H9 (cell line): ENCODE data around the gene LONP2. TPM values are rescaled to one million over a fixed set of nuclear protein-coding genes. Genes with fewer than 3 reads are reported as not detected.

Experiments
- DNase-seq: peaks from one replicate; pipeline ENCODE4 v3.0.0-alpha.2; 2017
- H2AFZ ChIP-seq: one replicate; pipeline ENCODE4 v1.6.1; 2013; ENCODE audit warnings: mild to moderate bottlenecking, low read length, control low read depth, moderate library complexity
- H2AK5ac ChIP-seq: 2 replicates; pipeline ENCODE4 v1.6.1; 2013; ENCODE audit warnings: low read length, control low read depth, mixed read lengths; ENCODE audit not compliant: insufficient read length
- H2BK120ac ChIP-seq: one replicate; pipeline ENCODE4 v1.6.1; 2013; ENCODE audit warnings: low read depth, mild to moderate bottlenecking, low read length, control low read depth, inconsistent platforms; ENCODE audit not compliant: poor library complexity, severe bottlenecking
- H2BK12ac ChIP-seq: 2 replicates; pipeline ENCODE4 v1.6.1; 2013; ENCODE audit warnings: low read length, control low read depth, mixed read lengths, low read depth; ENCODE audit not compliant: insufficient read length
- H2BK15ac ChIP-seq: 2 replicates; pipeline ENCODE4 v1.6.1; 2013; ENCODE audit warnings: low read depth, low read length, control low read depth
- H2BK20ac ChIP-seq: one replicate; pipeline ENCODE4 v1.6.1; 2013; ENCODE audit warnings: low read depth, mild to moderate bottlenecking, low read length, control low read depth, inconsistent platforms; ENCODE audit not compliant: poor library complexity, severe bottlenecking
- H2BK5ac ChIP-seq: 2 replicates; pipeline ENCODE4 v1.6.1; 2013; ENCODE audit warnings: low read length, control low read depth, mixed read lengths; ENCODE audit not compliant: insufficient read length
- H3K14ac ChIP-seq: 2 replicates; pipeline ENCODE4 v1.6.1; 2013; ENCODE audit warnings: low read length, control low read depth; ENCODE audit not compliant: insufficient read depth
- H3K18ac ChIP-seq: 2 replicates; pipeline ENCODE4 v1.6.1; 2013; ENCODE audit warnings: low read depth, mild to moderate bottlenecking, mixed read lengths, low read length, control low read depth; ENCODE audit not compliant: insufficient read length
- H3K23ac ChIP-seq: 2 replicates; pipeline ENCODE4 v1.6.1; 2013; ENCODE audit warnings: low read length, control low read depth, mixed read lengths, low read depth; ENCODE audit not compliant: insufficient read length
- H3K23me2 ChIP-seq: 2 replicates; pipeline ENCODE4 v1.6.1; 2013; ENCODE audit warnings: low read depth, mild to moderate bottlenecking, mixed read lengths, low read length, control low read depth; ENCODE audit not compliant: insufficient read length, poor library complexity, severe bottlenecking
- H3K27ac ChIP-seq: 2 replicates; pipeline ENCODE4 v1.5.1; 2013; ENCODE audit warnings: low read length, control low read depth, mixed read lengths, low read depth; ENCODE audit not compliant: insufficient read length
- H3K27me3 ChIP-seq: 2 replicates; pipeline ENCODE4 v1.6.1; 2013; ENCODE audit warnings: low read length, control low read depth, inconsistent platforms; ENCODE audit not compliant: insufficient read depth
- H3K4ac ChIP-seq: 2 replicates; pipeline ENCODE4 v1.6.1; 2013; ENCODE audit warnings: low read depth, mild to moderate bottlenecking, control low read depth, inconsistent platforms, low read length, moderate library complexity
- H3K4me1 ChIP-seq: 2 replicates; pipeline ENCODE4 v1.6.1; 2013; ENCODE audit warnings: low read length, control low read depth, inconsistent platforms; ENCODE audit not compliant: insufficient read depth
- H3K4me2 ChIP-seq: 2 replicates; pipeline ENCODE4 v1.6.1; 2013; ENCODE audit warnings: low read length, control low read depth, mixed read lengths; ENCODE audit not compliant: insufficient read length, insufficient read depth
- H3K56ac ChIP-seq: 2 replicates; pipeline ENCODE4 v1.6.1; 2013; ENCODE audit warnings: low read depth, mild to moderate bottlenecking, mixed read lengths, low read length, control low read depth; ENCODE audit not compliant: insufficient read length
- H3K79me1 ChIP-seq: 2 replicates; pipeline ENCODE4 v1.6.1; 2013; ENCODE audit warnings: low read depth, mild to moderate bottlenecking, moderate library complexity, low read length, control low read depth, inconsistent platforms; ENCODE audit not compliant: insufficient read depth, poor library complexity, severe bottlenecking
- H3K79me2 ChIP-seq: 2 replicates; pipeline ENCODE4 v1.6.1; 2013; ENCODE audit warnings: low read length, control low read depth, inconsistent platforms; ENCODE audit not compliant: insufficient read depth
- H3K9ac ChIP-seq: 2 replicates; pipeline ENCODE4 v1.6.1; 2013; ENCODE audit warnings: low read length, control low read depth, mixed read lengths; ENCODE audit not compliant: insufficient read length; ENCODE audit errors: extremely low read depth
- H3K9me3 ChIP-seq: one replicate; pipeline ENCODE4 v1.6.1; 2013; ENCODE audit warnings: low read depth, low read length, inconsistent platforms; ENCODE audit not compliant: control insufficient read depth
- H3T11ph ChIP-seq: one replicate; pipeline ENCODE4 v1.6.1; 2013; ENCODE audit warnings: mild to moderate bottlenecking, low read length, control low read depth, inconsistent platforms
- H4K20me1 ChIP-seq: one replicate; pipeline ENCODE4 v1.6.1; 2013; ENCODE audit not compliant: control insufficient read depth, insufficient read length, insufficient read depth
- H4K5ac ChIP-seq: 2 replicates; pipeline ENCODE4 v1.6.1; 2013; ENCODE audit warnings: low read depth, mild to moderate bottlenecking, mixed read lengths, low read length, control low read depth; ENCODE audit not compliant: insufficient read length
- H4K8ac ChIP-seq: replicated peaks from 2 replicates; pipeline ENCODE4 v1.6.1; 2013; ENCODE audit warnings: low read length, control low read depth, mixed read lengths, low read depth; ENCODE audit not compliant: insufficient read length
- H4K91ac ChIP-seq: 2 replicates; pipeline ENCODE4 v1.6.1; 2013; ENCODE audit warnings: low read depth, mild to moderate bottlenecking, moderate library complexity, mixed read lengths, low read length, control low read depth; ENCODE audit not compliant: insufficient read length
- H3K27ac Mint-ChIP-seq, 3 experiments: 2 replicates in 2 of 3; 3 replicates in 1 of 3; pipeline ENCODE4 v1.8.0; 2020 to 2021; ENCODE audit warnings: mixed read lengths in 3 of 3, mild to moderate bottlenecking in 1 of 3, moderate library complexity in 1 of 3
- H3K27me3 Mint-ChIP-seq: 2 replicates; pipeline ENCODE4 v1.8.0; 2021; ENCODE audit warnings: low read depth, mild to moderate bottlenecking, moderate library complexity, mixed read lengths
- H3K36me3 Mint-ChIP-seq, 3 experiments: 2 replicates in 2 of 3; 3 replicates in 1 of 3; pipeline ENCODE4 v1.8.0; 2020 to 2021; ENCODE audit warnings: low read depth in 3 of 3, mixed read lengths in 3 of 3; ENCODE audit not compliant: insufficient read depth in 1 of 3
- H3K4me1 Mint-ChIP-seq, 2 experiments: 2 replicates each; pipeline ENCODE4 v1.8.0; 2020; ENCODE audit warnings: mixed read lengths in 2 of 2
- H3K4me3 Mint-ChIP-seq, 2 experiments: 2 replicates in 1 of 2; 3 replicates in 1 of 2; pipeline ENCODE4 v1.8.0; 2020 to 2021; ENCODE audit warnings: mild to moderate bottlenecking in 2 of 2, mixed read lengths in 2 of 2, moderate library complexity in 1 of 2
- H3K9me3 Mint-ChIP-seq, 2 experiments: 2 replicates in 1 of 2; 3 replicates in 1 of 2; pipeline ENCODE4 v1.8.0; 2020; ENCODE audit warnings: mild to moderate bottlenecking in 2 of 2, mixed read lengths in 2 of 2, moderate library complexity in 1 of 2
- WGBS: extraction: QIAGEN DNeasy Blood & Tissue Kit; methylation state at CpG from one replicate; pipeline ENCODE4 v1.1.7; 2013; ENCODE audit warnings: missing lambda C conversion rate, low lambda C conversion rate, mixed read lengths; ENCODE audit not compliant: insufficient read length; ENCODE audit errors: extremely low coverage; 5-methylcytosine and 5-hydroxymethylcytosine counted together
- total RNA-seq: library from RNA; stranded (reverse); gene quantifications from 2 replicates; pipeline ENCODE4 v1.2.1, GENCODE V29; 2021
- TF ChIP-seq, protein P1 (sequence below): fragments of 200-600 bp; sonication (generic); conservative IDR thresholded peaks from 3 replicates; pipeline ENCODE4 v1.8.0; 2021; ENCODE audit warnings: antibody characterized with exemption, mild to moderate bottlenecking

Gene LONP2
- total RNA-seq, 1 experiment from 2014 or later, result 27.8 TPM

DNA sequence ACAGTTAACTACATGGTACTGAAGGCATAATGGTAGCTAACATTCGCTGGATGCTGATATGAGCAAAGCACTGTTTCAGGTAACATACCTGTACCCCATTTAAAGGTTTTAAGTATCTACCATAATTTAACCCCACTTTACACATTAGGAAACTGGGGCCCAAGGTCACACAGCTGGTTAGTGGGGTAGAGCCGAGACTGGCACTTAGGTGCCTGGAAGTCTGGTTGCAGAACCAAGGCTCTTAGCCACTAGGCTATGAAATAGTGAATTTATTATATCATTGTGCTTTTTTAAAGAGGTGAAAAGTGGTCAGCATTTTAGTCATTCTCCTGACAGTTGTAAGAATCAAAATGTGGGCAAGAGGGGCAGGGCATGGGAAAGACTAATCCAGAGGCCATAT lies 115.9 kb downstream of the LONP2 start:
- H4K91ac ChIP-seq, result no peak overlapping the region
- H3K79me2 ChIP-seq, result peaks cover 29% of the 10 kb centered on the region; the same call in 1 of the 2 replicates
- H3K4me1 Mint-ChIP-seq, result peaks cover 12 to 17% of the 10 kb centered on the region in 2 experiments
- H2BK20ac ChIP-seq, result no peak overlapping the region
- H3K9me3 Mint-ChIP-seq, result no peaks in the 10 kb centered on the region
- H3T11ph ChIP-seq, result no peak overlapping the region
- no peak overlapping the region for H3K27ac Mint-ChIP-seq
- no peak overlapping the region for H3K18ac ChIP-seq
- no peaks in the 10 kb centered on the region for H3K27me3 Mint-ChIP-seq
- no peak overlapping the region for H3K4me2 ChIP-seq
- H3K4ac ChIP-seq, result no peak overlapping the region
- peaks cover 0 to 23% (median 17%) of the 10 kb centered on the region in 3 experiments; a peak in 6 of 7 replicates for H3K36me3 Mint-ChIP-seq
- no peak overlapping the region for H3K56ac ChIP-seq
- H2BK15ac ChIP-seq, result no peak overlapping the region
- no peak overlapping the region for H3K27ac ChIP-seq
- H4K5ac ChIP-seq, result no peak overlapping the region
- no peak overlapping the region for H4K8ac ChIP-seq
- DNase-seq, result no peak
- no peak overlapping the region for H2BK12ac ChIP-seq
- H3K27me3 ChIP-seq, result no peaks in the 10 kb centered on the region
- H3K23me2 ChIP-seq, result no peaks in the 10 kb centered on the region
- peaks cover 5% of the 10 kb centered on the region for H3K79me1 ChIP-seq
- TF ChIP-seq, protein P1, sequence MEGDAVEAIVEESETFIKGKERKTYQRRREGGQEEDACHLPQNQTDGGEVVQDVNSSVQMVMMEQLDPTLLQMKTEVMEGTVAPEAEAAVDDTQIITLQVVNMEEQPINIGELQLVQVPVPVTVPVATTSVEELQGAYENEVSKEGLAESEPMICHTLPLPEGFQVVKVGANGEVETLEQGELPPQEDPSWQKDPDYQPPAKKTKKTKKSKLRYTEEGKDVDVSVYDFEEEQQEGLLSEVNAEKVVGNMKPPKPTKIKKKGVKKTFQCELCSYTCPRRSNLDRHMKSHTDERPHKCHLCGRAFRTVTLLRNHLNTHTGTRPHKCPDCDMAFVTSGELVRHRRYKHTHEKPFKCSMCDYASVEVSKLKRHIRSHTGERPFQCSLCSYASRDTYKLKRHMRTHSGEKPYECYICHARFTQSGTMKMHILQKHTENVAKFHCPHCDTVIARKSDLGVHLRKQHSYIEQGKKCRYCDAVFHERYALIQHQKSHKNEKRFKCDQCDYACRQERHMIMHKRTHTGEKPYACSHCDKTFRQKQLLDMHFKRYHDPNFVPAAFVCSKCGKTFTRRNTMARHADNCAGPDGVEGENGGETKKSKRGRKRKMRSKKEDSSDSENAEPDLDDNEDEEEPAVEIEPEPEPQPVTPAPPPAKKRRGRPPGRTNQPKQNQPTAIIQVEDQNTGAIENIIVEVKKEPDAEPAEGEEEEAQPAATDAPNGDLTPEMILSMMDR, result no peak
- H3K23ac ChIP-seq, result no peak overlapping the region
- no peak overlapping the region for H2AFZ ChIP-seq
- peaks cover 2% of the 10 kb centered on the region for H3K4me1 ChIP-seq
- no peak overlapping the region for H2AK5ac ChIP-seq
- WGBS, result no CpG with 5 or more reads among the region's 2 CpGs
- H3K14ac ChIP-seq, result no peak overlapping the region
- H3K9me3 ChIP-seq, result no peaks in the 10 kb centered on the region
- no peaks in the 10 kb centered on the region for H4K20me1 ChIP-seq
- H2BK120ac ChIP-seq, result no peak overlapping the region
- no peak overlapping the region for H2BK5ac ChIP-seq
- no peak overlapping the region for H3K9ac ChIP-seq
- no peak overlapping the region for H3K4me3 Mint-ChIP-seq
